Brain microvascular endothelial cell (primary cell): ENCODE data around the gene CTU1.

Experiments used
- DNase-seq: peaks from one replicate; pipeline ENCODE4 v3.0.0-alpha.2; 2020
- H3K27ac ChIP-seq: fragments of 250-450 bp; sonication (Bioruptor Pico); 2 replicates; pipeline ENCODE4 v1.5.1; 2020; ENCODE audit warnings: mild to moderate bottlenecking, moderate library complexity
- H3K27me3 ChIP-seq: fragments of 250-450 bp; sonication (Bioruptor Pico); replicated peaks from 2 replicates; pipeline ENCODE4 v1.5.1; 2020; ENCODE audit warnings: mild to moderate bottlenecking
- H3K36me3 ChIP-seq: fragments of 250-450 bp; sonication (Bioruptor Pico); replicated peaks from 2 replicates; pipeline ENCODE4 v1.5.1; 2020; ENCODE audit warnings: mild to moderate bottlenecking
- H3K4me3 ChIP-seq: 2 replicates; pipeline ENCODE4 v1.5.1; 2011; ENCODE audit warnings: low read depth, mild to moderate bottlenecking, control low read depth, low read length, moderate library complexity
- CTCF ChIP-seq: IDR thresholded peaks from 2 replicates; pipeline ENCODE4 v1.5.1; 2011; ENCODE audit warnings: low read depth, mild to moderate bottlenecking, moderate library complexity, low read length, control low read depth, inconsistent platforms; ENCODE audit errors: missing control alignments
- in situ Hi-C: cut with HindIII; loops from 2 replicates; pipeline ENCODE4 v1.10.0; 2017; ENCODE audit warnings: low sequenced_read_pairs, low pct_ligation_motif_present

CTU1 gene

DNA sequence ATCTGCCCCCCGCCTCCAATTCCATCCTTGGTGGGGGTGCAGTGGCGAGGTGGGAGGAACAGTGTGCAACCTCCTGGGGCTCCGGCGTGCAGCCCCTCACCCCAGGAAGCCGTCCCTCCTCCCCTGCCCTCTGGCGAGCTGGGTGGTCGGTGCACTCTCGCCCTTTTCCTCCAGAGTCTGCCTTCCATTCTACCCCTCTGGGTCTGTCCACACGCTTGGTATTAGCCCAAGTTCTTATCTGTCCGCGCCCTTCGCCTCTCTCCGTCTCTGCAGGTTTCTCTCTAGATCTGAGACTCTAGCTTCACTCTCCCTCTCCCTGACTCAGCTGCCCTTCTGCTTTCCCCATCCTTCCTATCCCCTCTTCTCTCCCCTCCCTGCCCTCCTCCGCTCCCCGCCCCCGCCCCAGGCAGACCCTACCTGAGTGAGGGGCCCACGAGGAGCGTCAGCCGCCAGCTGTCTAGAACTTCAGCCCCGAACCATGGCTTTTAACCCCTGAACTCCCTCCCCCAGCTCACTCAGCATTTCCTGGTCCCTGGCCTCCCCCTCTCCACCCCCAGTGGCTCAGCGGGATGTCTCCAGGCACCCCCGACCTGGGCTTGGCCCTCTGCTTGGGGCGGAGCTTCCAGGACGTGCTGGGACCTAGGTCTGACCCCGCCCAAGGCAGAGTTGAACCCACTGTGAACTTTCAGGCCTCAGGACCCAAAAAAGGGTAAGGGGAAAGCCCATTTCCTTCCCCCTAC is 42.8 kb downstream of the CTU1 start:
- no peaks in the 10 kb centered on the region for H3K36me3 ChIP-seq
- no peak overlapping the region for H3K27ac ChIP-seq
- no peak for DNase-seq
- in situ Hi-C loops: no loop called here
- no peaks in the 10 kb centered on the region for H3K27me3 ChIP-seq
- no peak for TF ChIP-seq CTCF
- no peak overlapping the region for H3K4me3 ChIP-seq

DNA sequence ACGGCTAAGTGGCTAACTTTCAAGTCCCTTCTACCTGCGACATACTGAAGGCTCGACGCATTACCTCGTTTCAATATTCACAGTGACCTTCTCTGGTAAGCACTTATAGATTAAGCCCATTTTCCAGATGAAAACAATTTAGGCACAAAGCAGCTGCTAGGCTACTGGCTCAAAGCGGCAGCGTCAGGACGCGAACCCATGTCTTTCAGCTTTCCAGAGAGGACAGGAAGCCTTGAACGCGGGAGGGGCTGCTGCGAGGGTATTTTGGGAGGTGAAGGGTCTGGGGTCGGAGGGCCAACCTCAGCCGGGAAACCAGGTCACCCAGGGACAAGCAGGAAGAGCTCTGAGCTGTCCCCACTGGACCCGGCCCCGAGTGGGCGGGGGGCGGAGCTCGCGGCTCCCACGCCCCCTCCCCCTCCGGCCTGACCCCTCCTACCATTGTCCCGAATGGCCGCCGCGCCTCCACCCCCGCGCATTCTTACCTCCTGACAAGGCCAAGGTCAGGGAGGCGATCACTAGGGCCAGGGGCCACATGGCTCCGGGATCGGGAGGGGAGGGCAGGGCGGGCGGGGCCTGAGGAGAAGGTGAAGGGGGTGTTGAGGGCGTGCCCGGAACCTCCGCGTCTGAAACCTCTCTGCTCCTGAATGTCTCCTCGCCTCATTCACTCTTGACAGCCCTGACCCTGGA is 43.5 kb downstream of the CTU1 start, which contains the start of gene KLK13:
KLK13 (minus strand) TSS at position 559 of the 687 bp plus-strand sequence; CDS start at position 534, 25 bp downstream.
- Histone ChIP-seq H3K4me3 (no peak within 1 kb of the TSS), H3K27me3 (no peaks in the 10 kb centered on the region)

DNA sequence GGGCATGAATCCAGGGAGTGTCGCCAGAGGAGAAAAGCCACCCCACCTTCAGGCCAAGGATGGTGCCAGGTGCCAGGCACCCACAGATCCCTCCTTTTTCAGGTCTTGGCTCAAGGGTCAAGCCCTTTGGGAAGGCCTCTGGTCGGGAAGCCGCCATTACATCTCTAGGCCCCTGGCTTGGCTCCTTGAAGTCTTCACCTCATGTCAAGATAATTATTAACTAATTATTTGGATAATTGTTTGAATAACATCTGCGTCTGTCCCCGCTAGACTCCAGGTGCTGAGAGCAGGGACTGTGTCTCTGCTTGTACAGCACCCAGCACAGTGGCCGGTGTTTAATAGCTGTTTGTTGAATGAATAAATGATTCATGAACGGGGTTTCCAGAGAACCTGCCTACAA is 44.5 kb downstream of the CTU1 start:
- no peak for DNase-seq
- in situ Hi-C loops: no loop called here
- no peak for TF ChIP-seq CTCF

More for the DNA sequence above, 43.5 kb downstream of the CTU1 start, which contains the start of gene KLK13:
- DNase-seq: no peak
- in situ Hi-C loops: no loop called here
- TF ChIP-seq CTCF: no peak
- H3K36me3 ChIP-seq: no peaks in the 10 kb centered on the region
- no peak within 1 kb of the TSS for H3K27ac ChIP-seq

GRCh38 chr19:51060973-51061372 is 47.2 kb downstream of the CTU1 start:
- in situ Hi-C loops: no loop called here
- H3K4me3 ChIP-seq: no peak overlapping the region
- no peak overlapping the region for H3K27ac ChIP-seq
- no peak for TF ChIP-seq CTCF
- H3K36me3 ChIP-seq: no peaks in the 10 kb centered on the region
- H3K27me3 ChIP-seq: no peaks in the 10 kb centered on the region
- DNase-seq: no peak

More for the DNA sequence above, 44.5 kb downstream of the CTU1 start:
- Histone ChIP-seq H3K36me3 (no peaks in the 10 kb centered on the region), H3K27me3 (no peaks in the 10 kb centered on the region), H3K4me3 (no peak overlapping the region), H3K27ac (no peak overlapping the region)

- no peak for DNase-seq
- no peak overlapping the region for H3K27ac ChIP-seq
- H3K4me3 ChIP-seq: no peak overlapping the region
- H3K36me3 ChIP-seq: no peaks in the 10 kb centered on the region
- in situ Hi-C loops: no loop called here
- TF ChIP-seq CTCF: no peak
- no peaks in the 10 kb centered on the region for H3K27me3 ChIP-seq
Measured at GRCh38 chr19:51060336-51060735, 47.9 kb downstream of the CTU1 start.
